HepG2 (cell line): ENCODE data around the gene RPL39. TPM values are rescaled to one million over a fixed set of nuclear protein-coding genes. Genes with fewer than 3 reads are reported as not detected.

Experiments
- FOXA1 ChIP-seq, 2 experiments: fragments of 450-650 bp in 1 of 2; sonication (generic) in 1 of 2; formaldehyde crosslinking in 1 of 2; IDR thresholded peaks; 2 replicates each; pipeline versions ENCODE4 v1.4.0 to v1.6.1; 2016 to 2020; ENCODE audit warnings: missing genetic modification reagents in 1 of 2
- FOXA3 ChIP-seq: IDR thresholded peaks from 2 replicates; pipeline ENCODE4 v1.6.1; 2016; ENCODE audit warnings: missing genetic modification reagents, missing compliant biosample characterization
- FOXM1 ChIP-seq: sonication (generic); formaldehyde crosslinking; IDR thresholded peaks from 2 replicates; pipeline ENCODE4 v1.5.0; 2020; ENCODE audit warnings: missing genetic modification reagents
- FOXP1 ChIP-seq, 2 experiments: fragments of 450-650 bp in 1 of 2; IDR thresholded peaks; 2 replicates each; pipeline ENCODE4 v1.6.1; 2017 to 2018; ENCODE audit warnings: antibody characterized with exemption in 1 of 2
- GABPA ChIP-seq, 2 experiments: IDR thresholded peaks; 2 replicates each; pipeline ENCODE4 v1.6.1; 2011 to 2016; ENCODE audit warnings: low read depth in 2 of 2, low read length in 1 of 2, missing biosample characterization in 1 of 2, missing genetic modification characterization in 1 of 2
- HCFC1 ChIP-seq: fragments of 150-350 bp; IDR thresholded peaks from 2 replicates; pipeline ENCODE4 v1.6.1; 2014; ENCODE audit warnings: low read depth, low read length
- HDAC6 ChIP-seq: fragments of 200-600 bp; sonication (generic); IDR thresholded peaks from 2 replicates; pipeline ENCODE4 v1.7.0; 2017; ENCODE audit warnings: mild to moderate bottlenecking, antibody characterized with exemption, low read length, low read depth
- HIVEP1 ChIP-seq: sonication (generic); formaldehyde crosslinking; IDR thresholded peaks from 2 replicates; pipeline ENCODE4 v1.4.0; 2020; ENCODE audit warnings: mild to moderate bottlenecking, missing genetic modification reagents
- MAFF ChIP-seq: IDR thresholded peaks from 2 replicates; pipeline ENCODE4 v1.6.1; 2011; ENCODE audit warnings: low read depth, low read length, improper control_type of control experiment
- MED1 ChIP-seq: sonication (generic); formaldehyde crosslinking; IDR thresholded peaks from 2 replicates; pipeline ENCODE4 v1.4.0; 2020; ENCODE audit warnings: missing genetic modification reagents
- PRMT3 ChIP-seq: sonication (generic); formaldehyde crosslinking; IDR thresholded peaks from 2 replicates; pipeline ENCODE4 v1.8.1; 2022; ENCODE audit warnings: low read depth, mild to moderate bottlenecking, moderate library complexity, missing genetic modification reagents, borderline replicate concordance
- RNF2 ChIP-seq: fragments of 450-650 bp; conservative IDR thresholded peaks from 2 replicates; pipeline ENCODE4 v1.6.1; 2016; ENCODE audit warnings: low read depth
- SP4 ChIP-seq: sonication (generic); formaldehyde crosslinking; IDR thresholded peaks from 2 replicates; pipeline ENCODE4 v1.8.1; 2023; ENCODE audit warnings: mild to moderate bottlenecking, missing genetic modification reagents
- TBL1XR1 ChIP-seq: fragments of 150-350 bp; IDR thresholded peaks from 2 replicates; pipeline ENCODE4 v1.6.1; 2014; ENCODE audit warnings: borderline replicate concordance, low read length; ENCODE audit not compliant: partially characterized antibody
- XRCC5 ChIP-seq: fragments of 200-400 bp; formaldehyde crosslinking; optimal IDR thresholded peaks from 2 replicates; pipeline ENCODE3; 2017; ENCODE audit warnings: mild to moderate bottlenecking, low read length
- ZFP82 ChIP-seq: sonication (generic); formaldehyde crosslinking; IDR thresholded peaks from 2 replicates; pipeline ENCODE4 v1.5.1; 2020; ENCODE audit warnings: mild to moderate bottlenecking, missing genetic modification reagents, borderline replicate concordance
- ZNF3 ChIP-seq: IDR thresholded peaks from 2 replicates; pipeline ENCODE4 v1.7.0; 2017; ENCODE audit warnings: inconsistent platforms
- ZNF333 ChIP-seq: sonication (generic); formaldehyde crosslinking; IDR thresholded peaks from 2 replicates; pipeline ENCODE4 v1.4.0; 2020; ENCODE audit warnings: mild to moderate bottlenecking, missing genetic modification reagents, borderline replicate concordance
- ZNF510 ChIP-seq: sonication (generic); formaldehyde crosslinking; IDR thresholded peaks from 2 replicates; pipeline ENCODE4 v1.4.0; 2020; ENCODE audit warnings: low read depth, mild to moderate bottlenecking, missing genetic modification reagents
- ZNF530 ChIP-seq: sonication (generic); formaldehyde crosslinking; IDR thresholded peaks from 2 replicates; pipeline ENCODE4 v1.5.0; 2020; ENCODE audit warnings: low read depth, mild to moderate bottlenecking, missing genetic modification reagents
- ZNF644 ChIP-seq: IDR thresholded peaks from 2 replicates; pipeline ENCODE4 v1.6.1; 2016; ENCODE audit warnings: low read depth
- ZNF777 ChIP-seq: sonication (generic); formaldehyde crosslinking; IDR thresholded peaks from 2 replicates; pipeline ENCODE4 v1.4.0; 2020; ENCODE audit warnings: missing genetic modification reagents
- ZZZ3 ChIP-seq: sonication (generic); formaldehyde crosslinking; IDR thresholded peaks from 2 replicates; pipeline ENCODE4 v1.4.0; 2020; ENCODE audit warnings: missing genetic modification reagents, mild to moderate bottlenecking, borderline replicate concordance
- polyA plus RNA-seq, 8 experiments: library from polyadenylated mRNA; depleted of rRNA in 3 of 8; stranded (reverse) in 7 of 8; unstranded in 1 of 8; fragments of >200 nt; fragmentation: Illumina TruSeq in 4 of 8; extraction: Trizol in 4 of 8; gene quantifications; 2 replicates each; pipeline versions ENCODE4 v1.2.1 to v1.2.3, GENCODE V29; 2011 to 2016; ENCODE audit warnings: low read depth in 4 of 8, missing spikeins in 1 of 8, mixed read lengths in 1 of 8; ENCODE audit not compliant: insufficient read depth in 1 of 8
- total RNA-seq, 5 experiments: library from RNA; depleted of rRNA; stranded (reverse); fragments of >200 nt; fragmentation: Illumina TruSeq; extraction: Trizol; gene quantifications; 2 replicates each; pipeline ENCODE4 v1.2.3, GENCODE V29; 2016; ENCODE audit warnings: low read depth in 1 of 5
- TF ChIP-seq, protein P1 (sequence below): IDR thresholded peaks from 2 replicates; pipeline ENCODE4 v1.6.1; 2016; ENCODE audit warnings: control low read depth
- TF ChIP-seq, protein P2 (sequence below): sonication (generic); formaldehyde crosslinking; IDR thresholded peaks from 2 replicates; pipeline ENCODE4 v1.4.0; 2020; ENCODE audit warnings: missing genetic modification reagents
- TF ChIP-seq, protein P3 (sequence below), 2 experiments: fragments of 450-650 bp in 1 of 2; sonication (generic) in 1 of 2; formaldehyde crosslinking; IDR thresholded peaks; 2 replicates each; pipeline versions ENCODE4 v1.5.0 to v1.8.0; 2020 to 2022; ENCODE audit warnings: mild to moderate bottlenecking in 1 of 2, missing genetic modification reagents in 1 of 2
- TF ChIP-seq, protein P4 (sequence below): sonication (generic); formaldehyde crosslinking; IDR thresholded peaks from 2 replicates; pipeline ENCODE4 v1.5.0; 2020; ENCODE audit warnings: missing genetic modification reagents

RPL39 gene
- total and polyA plus RNA-seq, 2 of the 13 experiments (the other 11 are each of a cell fraction or from before 2014, with no cell fraction given), result 2,312 to 3,547 TPM

DNA sequence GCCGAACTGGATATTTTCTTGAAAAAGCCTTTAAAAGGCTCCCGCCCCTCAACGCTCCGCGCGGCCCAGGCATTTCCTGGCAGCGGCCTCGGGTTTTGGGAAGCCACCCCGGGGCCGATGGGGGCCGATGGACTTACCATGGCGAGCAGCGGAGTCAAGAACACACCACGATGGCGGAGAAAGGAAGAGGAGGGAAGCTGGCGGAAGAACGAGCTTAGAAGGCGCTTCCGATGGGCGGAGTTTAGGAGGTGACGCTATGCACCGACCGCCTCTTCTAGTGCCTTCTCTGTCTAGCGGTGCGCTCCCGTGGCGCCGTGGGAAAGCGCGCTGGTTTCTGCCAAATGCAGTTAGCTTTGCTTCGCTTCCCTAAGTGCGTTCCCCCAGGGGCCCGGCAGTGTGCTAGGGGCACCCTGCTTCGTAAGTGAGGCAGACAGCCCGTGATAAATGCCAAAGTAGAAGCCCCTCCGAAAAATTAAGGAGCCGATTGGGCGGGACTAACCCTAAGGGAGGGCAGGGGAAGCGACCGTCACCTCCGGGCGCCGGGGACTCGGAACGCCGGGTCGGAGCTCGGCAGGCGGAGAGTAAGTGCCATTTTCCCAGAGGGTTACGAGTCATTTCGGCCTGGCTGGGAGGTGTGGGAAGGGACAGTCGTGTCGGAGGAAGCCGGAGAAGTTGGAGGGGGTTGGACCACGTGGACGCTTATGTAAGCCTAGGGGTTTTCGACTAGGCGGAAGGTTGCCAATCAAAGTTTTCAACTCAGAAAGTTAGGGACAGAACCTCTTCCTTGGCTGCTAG, at the start of gene RPL39 (continued):
- TF ChIP-seq FOXM1 (CRISPR knock-in tag) (no peak), ZNF510 (CRISPR knock-in tag) (no peak), FOXA1 (IDR thresholded peaks at IDR 0.05) (no peak), FOXA1 (CRISPR knock-in tag; IDR thresholded peaks at IDR 0.05) (0 out of 2 replicates have a peak, but pooled peaks have one; percentile 21), PRMT3 (no peak), ZNF530 (CRISPR knock-in tag) (no peak), MED1 (no peak; the same call in 1 of the 2 replicates), ZZZ3 (CRISPR knock-in tag) (no peak; the same call in 1 of the 2 replicates), ZNF333 (CRISPR knock-in tag) (no peak), XRCC5 (peak; percentile 39), ZNF644 (CRISPR knock-in tag) (no peak), SP4 (CRISPR knock-in tag) (peak; percentile 69; the same call in 1 of the 2 replicates), ZNF777 (CRISPR knock-in tag) (no peak), ZFP82 (no peak), GABPA (IDR thresholded peaks at IDR 0.05; ENCODE audit: low read depth, low read length) (peak; percentile 60), GABPA (CRISPR knock-in tag; IDR thresholded peaks at IDR 0.05; ENCODE audit: low read depth) (peak; percentile 87), MAFF (no peak), FOXP1 (IDR thresholded peaks at IDR 0.05) (no peak), FOXP1 (CRISPR knock-in tag; IDR thresholded peaks at IDR 0.05) (no peak), HDAC6 (no peak), RNF2 (no peak), TBL1XR1 (no peak), HIVEP1 (CRISPR knock-in tag) (no peak), FOXA3 (CRISPR knock-in tag) (no peak), ZNF3 (CRISPR knock-in tag) (no peak), HCFC1 (no peak)
- TF ChIP-seq, protein P1, sequence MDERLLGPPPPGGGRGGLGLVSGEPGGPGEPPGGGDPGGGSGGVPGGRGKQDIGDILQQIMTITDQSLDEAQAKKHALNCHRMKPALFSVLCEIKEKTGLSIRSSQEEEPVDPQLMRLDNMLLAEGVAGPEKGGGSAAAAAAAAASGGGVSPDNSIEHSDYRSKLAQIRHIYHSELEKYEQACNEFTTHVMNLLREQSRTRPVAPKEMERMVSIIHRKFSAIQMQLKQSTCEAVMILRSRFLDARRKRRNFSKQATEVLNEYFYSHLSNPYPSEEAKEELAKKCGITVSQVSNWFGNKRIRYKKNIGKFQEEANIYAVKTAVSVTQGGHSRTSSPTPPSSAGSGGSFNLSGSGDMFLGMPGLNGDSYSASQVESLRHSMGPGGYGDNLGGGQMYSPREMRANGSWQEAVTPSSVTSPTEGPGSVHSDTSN (CRISPR knock-in tag), result no peak
- TF ChIP-seq, protein P2, sequence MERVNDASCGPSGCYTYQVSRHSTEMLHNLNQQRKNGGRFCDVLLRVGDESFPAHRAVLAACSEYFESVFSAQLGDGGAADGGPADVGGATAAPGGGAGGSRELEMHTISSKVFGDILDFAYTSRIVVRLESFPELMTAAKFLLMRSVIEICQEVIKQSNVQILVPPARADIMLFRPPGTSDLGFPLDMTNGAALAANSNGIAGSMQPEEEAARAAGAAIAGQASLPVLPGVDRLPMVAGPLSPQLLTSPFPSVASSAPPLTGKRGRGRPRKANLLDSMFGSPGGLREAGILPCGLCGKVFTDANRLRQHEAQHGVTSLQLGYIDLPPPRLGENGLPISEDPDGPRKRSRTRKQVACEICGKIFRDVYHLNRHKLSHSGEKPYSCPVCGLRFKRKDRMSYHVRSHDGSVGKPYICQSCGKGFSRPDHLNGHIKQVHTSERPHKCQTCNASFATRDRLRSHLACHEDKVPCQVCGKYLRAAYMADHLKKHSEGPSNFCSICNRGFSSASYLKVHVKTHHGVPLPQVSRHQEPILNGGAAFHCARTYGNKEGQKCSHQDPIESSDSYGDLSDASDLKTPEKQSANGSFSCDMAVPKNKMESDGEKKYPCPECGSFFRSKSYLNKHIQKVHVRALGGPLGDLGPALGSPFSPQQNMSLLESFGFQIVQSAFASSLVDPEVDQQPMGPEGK (CRISPR knock-in tag), result no peak
- TF ChIP-seq, protein P3, sequence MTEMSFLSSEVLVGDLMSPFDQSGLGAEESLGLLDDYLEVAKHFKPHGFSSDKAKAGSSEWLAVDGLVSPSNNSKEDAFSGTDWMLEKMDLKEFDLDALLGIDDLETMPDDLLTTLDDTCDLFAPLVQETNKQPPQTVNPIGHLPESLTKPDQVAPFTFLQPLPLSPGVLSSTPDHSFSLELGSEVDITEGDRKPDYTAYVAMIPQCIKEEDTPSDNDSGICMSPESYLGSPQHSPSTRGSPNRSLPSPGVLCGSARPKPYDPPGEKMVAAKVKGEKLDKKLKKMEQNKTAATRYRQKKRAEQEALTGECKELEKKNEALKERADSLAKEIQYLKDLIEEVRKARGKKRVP (CRISPR knock-in tag; IDR thresholded peaks at IDR 0.05), result no peak
- TF ChIP-seq, protein P4, sequence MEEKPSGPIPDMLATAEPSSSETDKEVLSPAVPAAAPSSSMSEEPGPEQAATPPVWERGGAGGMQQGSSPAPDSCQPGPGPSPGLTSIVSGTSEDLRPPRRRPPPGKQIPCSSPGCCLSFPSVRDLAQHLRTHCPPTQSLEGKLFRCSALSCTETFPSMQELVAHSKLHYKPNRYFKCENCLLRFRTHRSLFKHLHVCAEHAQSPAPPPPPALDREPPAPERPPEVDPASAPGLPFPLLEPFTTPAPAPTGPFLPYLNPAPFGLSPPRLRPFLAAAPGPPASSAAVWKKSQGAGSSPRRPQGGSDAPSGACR (CRISPR knock-in tag), result no peak; the same call in 1 of the 2 replicates
